ENCODE measurements around the gene DLX4. TPM values are rescaled to one million over a fixed set of nuclear protein-coding genes. Genes with fewer than 3 reads are reported as not detected.

The DLX4 gene
- total and polyA plus RNA-seq, 2 of the 4 experiments (the other 2 are of a cell fraction) = not detected

- H3K27me3 ChIP-seq (ENCODE audit: control insufficient read depth, insufficient read depth, low read length) = peaks cover 93% of the 10 kb centered on the region
- H3K9me1 ChIP-seq (ENCODE audit: insufficient read depth, low read length) = no peaks in the 10 kb centered on the region
- H3K4me2 ChIP-seq (ENCODE audit: low read depth, low read length) = no peak overlapping the region
- no peak overlapping the region for H4K8ac ChIP-seq (ENCODE audit: low read depth in 2 of 2, low read length in 2 of 2)
- ATAC-seq (ENCODE audit: low read depth) = no peak
- intact Hi-C loops (cut with micrococcal nuclease) (no loop called here), in situ Hi-C loops (cut with MboI; ENCODE audit: low sequenced_read_pairs) (loop anchor here (10.0 kb wide), 1 partner anchor 288 kb away; the partner anchor contains the start of gene SLC35B1), dilution Hi-C loops (cut with HindIII; ENCODE audit: low sequenced_read_pairs, unreplicated experiment) (no loop called here)
- DNase-seq = no peak
- H2AK9ac ChIP-seq (replicated peaks; ENCODE audit: low read depth, low read length, poor library complexity) = no peak overlapping the region
- WGBS, 2 experiments (ENCODE audit: extremely low coverage in 2 of 2, insufficient read length in 1 of 2) = 44% methylated on average over 3 of the region's 13 CpGs; no CpG with 5 or more reads in 1 of the 2 experiments
- H3K79me1 ChIP-seq (ENCODE audit: low read depth in 1 of 2, low read length in 2 of 2) = no peaks in the 10 kb centered on the region
- no peak overlapping the region for H2AFZ ChIP-seq (replicated peaks; ENCODE audit: low read length, poor library complexity)
- no peak overlapping the region for H3K56ac ChIP-seq (ENCODE audit: extremely low read depth, insufficient read depth, low read length)
- no peak overlapping the region for H4K91ac ChIP-seq (ENCODE audit: insufficient read depth, low read depth, low read length)
- no peak overlapping the region for H2BK20ac ChIP-seq (ENCODE audit: low read depth, low read length)
- H3K4me1 ChIP-seq (ENCODE audit: control insufficient read depth, insufficient read depth, low read length) = peaks cover 3% of the 10 kb centered on the region; the same call in 1 of the 2 replicates
- ChIA-PET POLR2A (ENCODE audit: unreplicated experiment) (no interaction called here), CTCF (no interaction called here)
- no peaks in the 10 kb centered on the region for H3K36me3 ChIP-seq (ENCODE audit: control insufficient read depth, insufficient read depth, low read length)
- H3K9ac ChIP-seq (ENCODE audit: low read depth, low read length) = no peak overlapping the region
- no peak overlapping the region for H3K18ac ChIP-seq (ENCODE audit: low read depth, low read length)
- H2BK120ac ChIP-seq (ENCODE audit: low read depth, low read length) = no peak overlapping the region
- H2AK5ac ChIP-seq (ENCODE audit: low read depth, low read length) = no peak overlapping the region
- peaks cover 7% of the 10 kb centered on the region; the same call in 1 of the 2 replicates for H4K20me1 ChIP-seq (ENCODE audit: insufficient read depth, low read length)
- H3K9me3 ChIP-seq (ENCODE audit: control insufficient read depth, insufficient read depth, low read length) = peaks cover 2% of the 10 kb centered on the region; the same call in 1 of the 2 replicates
- H3K14ac ChIP-seq (replicated peaks; ENCODE audit: low read depth, low read length) = no peak overlapping the region
- BruUV-seq (replicated peaks) = no TSS peak
- H3K4ac ChIP-seq (ENCODE audit: low read depth, low read length) = no peak overlapping the region
- no peak overlapping the region for H2BK15ac ChIP-seq (ENCODE audit: low read depth, low read length)
- H3K27ac ChIP-seq (ENCODE audit: insufficient read depth, low read length) = no peak overlapping the region
- H3K4me3 ChIP-seq (ENCODE audit: insufficient read depth, low read depth, low read length) = no peak overlapping the region
- no peak overlapping the region for H2BK5ac ChIP-seq (ENCODE audit: low read depth, low read length, poor library complexity, severe bottlenecking)
- H3K23ac ChIP-seq (ENCODE audit: low read depth, low read length) = no peak overlapping the region
- H4K5ac ChIP-seq (ENCODE audit: low read depth, low read length) = no peak overlapping the region
- TF ChIP-seq RCOR1 (IDR thresholded peaks at IDR 0.05; ENCODE audit: insufficient replicate concordance, low read length) (no peak), RFX5 (IDR thresholded peaks at IDR 0.05; ENCODE audit: low read depth, low read length) (no peak), CEBPB (IDR thresholded peaks at IDR 0.05; ENCODE audit: low read depth, low read length) (no peak), MXI1 (IDR thresholded peaks at IDR 0.05; ENCODE audit: borderline replicate concordance, low read depth, low read length) (no peak), MAZ (IDR thresholded peaks at IDR 0.05; ENCODE audit: borderline replicate concordance, low read depth, low read length) (no peak), NFE2L2 (IDR thresholded peaks at IDR 0.05; ENCODE audit: low read depth, low read length) (no peak), USF2 (IDR thresholded peaks at IDR 0.05; ENCODE audit: low read depth, low read length) (no peak), RAD21 (IDR thresholded peaks at IDR 0.05; ENCODE audit: low read length) (no peak), CHD1 (IDR thresholded peaks at IDR 0.05; ENCODE audit: low read depth, low read length) (no peak), ELK1 (IDR thresholded peaks at IDR 0.05; ENCODE audit: borderline replicate concordance, low read depth, low read length) (no peak), SMC3 (IDR thresholded peaks at IDR 0.05; ENCODE audit: low read depth, low read length) (no peak), CTCF (conservative IDR thresholded peaks at IDR 0.05; ENCODE audit: low read depth, low read length) (no peak), POLR2A (IDR thresholded peaks at IDR 0.05; ENCODE audit: low read depth, low read length) (no peak), MAFK (IDR thresholded peaks at IDR 0.05; ENCODE audit: low read depth, low read length) (no peak), BHLHE40 (IDR thresholded peaks at IDR 0.05; ENCODE audit: low read depth, low read length) (no peak)
Measured at GRCh38 chr17:49992191-49992932, 23.4 kb downstream of the DLX4 start.

Measured in IMR-90 (cell line).